Stomach smooth muscle (tissue), 2 donors: Measurements from ENCODE around the gene COMMD1.

Experiments used
- H3K27ac ChIP-seq: one replicate; pipeline ENCODE4 v1.7.0; 2013; ENCODE audit warnings: mild to moderate bottlenecking, low read length, inconsistent platforms
- H3K27me3 ChIP-seq, 2 donors: one replicate each; pipeline ENCODE4 v1.7.0; 2013; ENCODE audit warnings: low read length in 2 of 2; ENCODE audit not compliant: insufficient read depth in 2 of 2, control insufficient read depth in 1 of 2
- H3K36me3 ChIP-seq, 2 donors: one replicate each; pipeline ENCODE4 v1.7.0; 2013; ENCODE audit warnings: low read length in 2 of 2; ENCODE audit not compliant: control insufficient read depth in 2 of 2, insufficient read depth in 2 of 2
- H3K4me1 ChIP-seq: one replicate; pipeline ENCODE4 v1.7.0; 2013; ENCODE audit warnings: low read length; ENCODE audit not compliant: control insufficient read depth, insufficient read depth
- H3K4me3 ChIP-seq, 2 donors: one replicate each; pipeline ENCODE4 v1.7.0; 2013; ENCODE audit warnings: low read length in 2 of 2
- H3K9ac ChIP-seq, 2 donors: one replicate each; pipeline ENCODE4 v1.7.0; 2013; ENCODE audit warnings: low read length in 2 of 2, mild to moderate bottlenecking in 1 of 2
- H3K9me3 ChIP-seq, 2 donors: one replicate each; pipeline ENCODE4 v1.7.0; 2013; ENCODE audit warnings: low read length in 2 of 2; ENCODE audit not compliant: control insufficient read depth in 2 of 2
- donor health status: healthy.
- donor health status: Pancreatic carcinoma.

COMMD1 gene

DNA sequence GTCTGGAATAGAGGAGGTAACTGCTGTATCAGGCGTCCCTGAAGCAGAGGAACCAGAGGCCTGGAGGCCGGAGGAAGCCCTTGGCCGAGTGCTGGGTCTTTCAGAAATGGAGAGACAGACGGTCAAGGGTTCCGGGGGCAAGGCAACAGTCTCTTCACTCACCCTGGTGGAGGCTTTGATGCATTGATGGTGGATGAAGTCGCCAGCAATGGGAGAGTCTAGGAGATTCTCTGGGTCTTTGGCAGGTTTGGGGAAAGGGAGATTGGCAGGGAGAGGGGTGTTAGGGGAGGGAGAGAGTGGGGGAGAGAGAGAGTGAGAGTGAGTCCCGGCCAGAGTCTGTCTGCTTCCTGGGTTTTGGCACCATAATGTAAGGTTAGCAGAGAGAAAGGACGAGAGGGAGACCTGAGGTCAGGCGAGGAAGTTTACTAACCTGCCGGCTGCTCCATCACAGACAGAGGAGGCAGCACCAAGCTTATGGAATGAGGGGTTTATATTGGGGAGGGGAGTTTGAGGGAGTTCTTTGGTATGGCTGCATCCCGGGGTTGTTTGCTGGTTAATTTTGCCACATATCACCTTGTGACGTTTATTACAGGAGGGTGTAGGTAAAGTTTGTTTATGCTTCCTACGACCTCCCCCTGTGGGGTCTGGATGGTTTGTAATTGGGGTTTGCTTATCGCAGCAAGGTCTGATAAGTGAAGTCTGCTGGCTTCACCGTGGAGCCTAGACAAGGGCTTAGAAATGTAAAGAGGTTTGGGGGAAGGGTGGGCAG is 19.6 kb downstream of the COMMD1 start:
- Histone ChIP-seq H3K9ac (no peak overlapping the region), H3K4me1 (peaks cover 4% of the 10 kb centered on the region), H3K27ac (no peak overlapping the region), H3K4me3 (no peak overlapping the region), H3K27me3 (no peaks in the 10 kb centered on the region), H3K36me3 (peaks cover 0 to 2% of the 10 kb centered on the region in 2 donors), H3K9me3 (no peaks in the 10 kb centered on the region)

- no peak overlapping the region for H3K9ac ChIP-seq
- no peak overlapping the region for H3K4me3 ChIP-seq
- H3K9me3 ChIP-seq, result no peaks in the 10 kb centered on the region
- peaks cover 0 to 2% of the 10 kb centered on the region in 2 donors for H3K36me3 ChIP-seq
- no peak overlapping the region for H3K27ac ChIP-seq
- H3K27me3 ChIP-seq, result no peaks in the 10 kb centered on the region
- no peaks in the 10 kb centered on the region for H3K4me1 ChIP-seq
These were observed 21.3 kb downstream of the COMMD1 start for GRCh38 chr2:61926531-61927477.

DNA sequence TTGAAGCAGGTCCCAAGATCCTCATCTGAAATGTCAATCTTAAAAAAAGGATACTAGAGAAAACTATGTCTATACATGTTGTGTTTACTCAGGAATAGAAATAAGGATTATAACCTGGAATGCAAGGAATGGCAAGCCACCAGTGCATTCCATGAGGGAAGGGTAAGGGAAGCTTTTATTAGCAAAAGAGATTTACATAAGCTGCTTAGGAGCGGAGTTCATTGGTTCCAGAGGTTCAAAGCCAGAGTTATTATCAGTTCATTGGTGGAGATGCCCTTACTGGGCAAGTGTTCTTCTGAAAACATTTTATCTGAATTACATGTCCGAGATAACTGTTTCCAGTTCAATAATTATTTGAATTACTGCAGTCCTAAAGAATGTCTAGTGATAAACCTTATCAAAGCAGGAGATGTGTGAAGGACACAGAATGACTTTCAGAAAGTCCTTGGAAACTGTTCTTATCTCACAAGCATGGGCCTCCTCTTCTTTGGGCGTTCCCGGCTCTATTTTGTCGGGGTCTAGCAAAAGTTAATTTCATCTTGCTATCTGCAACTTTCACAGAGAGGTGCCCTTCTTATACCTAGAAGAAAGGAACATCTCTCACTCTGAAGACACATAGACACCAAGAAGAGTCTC is 23.5 kb downstream of the COMMD1 start:
- no peaks in the 10 kb centered on the region for H3K9me3 ChIP-seq
- H3K36me3 ChIP-seq, result peaks cover 0 to 2% of the 10 kb centered on the region in 2 donors
- no peak overlapping the region for H3K27ac ChIP-seq
- H3K9ac ChIP-seq, result no peak overlapping the region
- H3K4me1 ChIP-seq, result no peaks in the 10 kb centered on the region
- no peak overlapping the region for H3K4me3 ChIP-seq
- H3K27me3 ChIP-seq, result no peaks in the 10 kb centered on the region

GRCh38 chr2:61937098-61937497 is 31.6 kb downstream of the COMMD1 start:
- H3K9me3 ChIP-seq, result no peaks in the 10 kb centered on the region
- H3K27me3 ChIP-seq, result no peaks in the 10 kb centered on the region
- no peak overlapping the region for H3K4me3 ChIP-seq
- H3K9ac ChIP-seq, result no peak overlapping the region
- peaks cover 6% of the 10 kb centered on the region for H3K4me1 ChIP-seq
- H3K27ac ChIP-seq, result no peak overlapping the region
- H3K36me3 ChIP-seq, result no peaks in the 10 kb centered on the region

- Histone ChIP-seq H3K4me3 (no peak overlapping the region), H3K9me3 (no peaks in the 10 kb centered on the region), H3K27ac (peak overlapping the region; percentile 41), H3K9ac (no peak overlapping the region), H3K36me3 (no peaks in the 10 kb centered on the region), H3K27me3 (no peaks in the 10 kb centered on the region), H3K4me1 (peaks cover 6% of the 10 kb centered on the region)
These were observed 32.4 kb downstream of the COMMD1 start for GRCh38 chr2:61937886-61938285.

DNA sequence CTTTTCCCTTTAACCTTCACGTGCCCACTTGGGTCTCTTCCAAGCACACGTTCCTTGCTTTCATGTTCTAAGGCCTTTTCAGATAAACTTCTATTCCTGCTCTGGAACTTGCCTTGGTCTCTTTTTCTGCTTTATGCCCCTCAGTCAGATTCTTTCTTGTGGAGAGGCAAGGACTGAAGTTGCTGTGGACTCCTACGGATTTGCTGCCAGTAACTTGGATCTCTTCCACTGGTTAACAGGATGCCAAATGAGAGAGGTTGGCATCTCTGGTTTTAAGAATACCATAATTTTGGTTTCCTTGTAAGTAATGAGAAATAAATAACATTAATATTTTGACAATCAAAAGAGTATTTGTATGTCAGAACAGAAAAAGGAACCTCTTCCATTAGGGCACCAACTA is 33.0 kb downstream of the COMMD1 start:
- H3K27ac ChIP-seq, result peak overlapping the region; percentile 41
- H3K9ac ChIP-seq, result no peak overlapping the region
- H3K9me3 ChIP-seq, result no peaks in the 10 kb centered on the region
- H3K27me3 ChIP-seq, result no peaks in the 10 kb centered on the region
- no peak overlapping the region for H3K4me3 ChIP-seq
- no peaks in the 10 kb centered on the region for H3K36me3 ChIP-seq
- H3K4me1 ChIP-seq, result peaks cover 6% of the 10 kb centered on the region

- no peak overlapping the region for H3K4me3 ChIP-seq
- no peak overlapping the region for H3K27ac ChIP-seq
- H3K36me3 ChIP-seq, result no peaks in the 10 kb centered on the region
- no peak overlapping the region for H3K9ac ChIP-seq
- no peaks in the 10 kb centered on the region for H3K9me3 ChIP-seq
- no peaks in the 10 kb centered on the region for H3K27me3 ChIP-seq
- H3K4me1 ChIP-seq, result peaks cover 3% of the 10 kb centered on the region
These were observed 37.8 kb downstream of the COMMD1 start for GRCh38 chr2:61943251-61943650.

GRCh38 chr2:61946666-61947065 is 41.2 kb downstream of the COMMD1 start:
- Histone ChIP-seq H3K4me1 (no peaks in the 10 kb centered on the region), H3K36me3 (no peaks in the 10 kb centered on the region), H3K27me3 (no peaks in the 10 kb centered on the region), H3K9ac (no peak overlapping the region), H3K4me3 (no peak overlapping the region), H3K27ac (no peak overlapping the region), H3K9me3 (no peaks in the 10 kb centered on the region)

DNA sequence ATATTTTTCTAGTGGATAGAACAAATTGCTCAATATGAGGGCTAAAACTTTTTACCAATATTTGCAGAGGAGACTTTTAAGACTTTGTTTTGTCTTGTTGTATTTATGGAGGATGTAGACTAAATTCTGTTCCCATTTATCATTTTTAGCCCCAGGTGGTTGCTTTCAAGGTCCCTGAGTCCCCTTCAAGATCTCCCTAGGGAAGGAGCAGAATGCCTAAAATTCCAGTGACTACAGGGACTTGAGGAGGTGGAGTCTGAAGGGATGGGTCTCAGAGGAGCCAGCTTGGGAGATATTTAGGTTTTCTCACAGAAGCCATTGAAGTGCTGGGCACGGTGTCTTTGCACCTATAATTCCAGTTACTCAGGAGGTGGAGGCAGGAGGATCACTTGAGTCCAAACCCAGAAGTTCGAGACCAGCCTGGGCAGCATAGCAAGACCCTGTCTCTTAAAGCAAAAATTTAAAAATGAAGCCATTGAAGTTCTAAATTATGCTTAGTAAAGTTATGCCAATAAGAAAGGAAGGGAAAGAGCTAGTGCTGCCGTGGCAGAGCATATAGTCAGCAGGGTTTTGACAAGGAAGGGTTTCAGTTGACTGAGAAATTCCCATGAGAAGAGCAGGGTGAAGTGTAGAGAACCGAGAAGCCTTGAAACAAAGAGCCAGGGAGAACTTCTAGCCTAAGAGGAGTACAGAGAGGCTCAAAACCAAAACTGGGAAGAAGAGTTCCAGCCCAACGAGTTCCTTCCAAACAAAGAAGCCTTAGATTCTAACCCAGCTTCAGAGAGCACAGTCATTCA is 43.4 kb downstream of the COMMD1 start:
- Histone ChIP-seq H3K36me3 (no peaks in the 10 kb centered on the region), H3K27me3 (no peaks in the 10 kb centered on the region), H3K9me3 (no peaks in the 10 kb centered on the region), H3K27ac (no peak overlapping the region), H3K4me3 (no peak overlapping the region), H3K4me1 (no peaks in the 10 kb centered on the region), H3K9ac (no peak overlapping the region)

DNA sequence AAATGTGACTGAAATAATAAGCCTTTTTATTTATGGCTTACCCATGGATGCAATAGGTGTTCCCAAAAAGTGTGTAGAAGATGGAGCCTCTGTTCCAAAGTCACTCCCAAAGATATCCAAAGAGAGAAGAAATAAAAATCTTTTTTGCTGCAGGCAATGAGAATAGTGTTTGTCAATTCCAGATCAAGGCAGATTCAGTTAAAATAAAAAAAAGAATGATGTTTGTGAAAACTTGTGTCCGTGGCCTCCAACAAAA is 43.9 kb downstream of the COMMD1 start:
- Histone ChIP-seq H3K9me3 (no peaks in the 10 kb centered on the region), H3K27me3 (no peaks in the 10 kb centered on the region), H3K9ac (no peak overlapping the region), H3K4me3 (no peak overlapping the region), H3K4me1 (no peaks in the 10 kb centered on the region), H3K27ac (no peak overlapping the region), H3K36me3 (no peaks in the 10 kb centered on the region)
